ENCODE results near the gene COG7.

DNA sequence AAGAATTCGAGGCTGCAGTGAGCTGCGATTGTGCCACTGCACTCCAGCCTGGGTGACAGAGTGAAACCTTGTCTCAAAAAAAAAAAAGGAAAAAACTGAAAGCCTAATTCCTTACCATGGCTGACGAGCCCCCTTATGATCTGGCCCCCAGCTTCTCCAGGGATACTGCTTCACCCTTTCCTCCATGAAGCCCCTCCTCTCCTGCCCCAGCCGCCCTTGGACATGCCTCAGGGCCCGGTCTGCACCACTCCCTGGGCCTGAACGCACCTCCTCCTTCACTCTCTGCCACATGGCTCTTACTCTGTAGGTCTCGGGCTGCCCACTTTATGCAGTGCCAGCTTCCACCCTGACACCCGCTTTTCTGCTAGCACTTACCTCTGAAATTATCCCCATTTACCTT is 65.3 kb downstream of the COG7 start:
- TF ChIP-seq, protein P1, sequence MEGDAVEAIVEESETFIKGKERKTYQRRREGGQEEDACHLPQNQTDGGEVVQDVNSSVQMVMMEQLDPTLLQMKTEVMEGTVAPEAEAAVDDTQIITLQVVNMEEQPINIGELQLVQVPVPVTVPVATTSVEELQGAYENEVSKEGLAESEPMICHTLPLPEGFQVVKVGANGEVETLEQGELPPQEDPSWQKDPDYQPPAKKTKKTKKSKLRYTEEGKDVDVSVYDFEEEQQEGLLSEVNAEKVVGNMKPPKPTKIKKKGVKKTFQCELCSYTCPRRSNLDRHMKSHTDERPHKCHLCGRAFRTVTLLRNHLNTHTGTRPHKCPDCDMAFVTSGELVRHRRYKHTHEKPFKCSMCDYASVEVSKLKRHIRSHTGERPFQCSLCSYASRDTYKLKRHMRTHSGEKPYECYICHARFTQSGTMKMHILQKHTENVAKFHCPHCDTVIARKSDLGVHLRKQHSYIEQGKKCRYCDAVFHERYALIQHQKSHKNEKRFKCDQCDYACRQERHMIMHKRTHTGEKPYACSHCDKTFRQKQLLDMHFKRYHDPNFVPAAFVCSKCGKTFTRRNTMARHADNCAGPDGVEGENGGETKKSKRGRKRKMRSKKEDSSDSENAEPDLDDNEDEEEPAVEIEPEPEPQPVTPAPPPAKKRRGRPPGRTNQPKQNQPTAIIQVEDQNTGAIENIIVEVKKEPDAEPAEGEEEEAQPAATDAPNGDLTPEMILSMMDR (IDR thresholded peaks at IDR 0.05), result no peak
- TF ChIP-seq POLR2A (IDR thresholded peaks at IDR 0.05), result no peak

Data from transverse colon (tissue), 3 donors.